Kidney epithelial cell (primary cell): ENCODE results near the gene KCTD1. TPM values are rescaled to one million over a fixed set of nuclear protein-coding genes. Genes with fewer than 3 reads are reported as not detected.
A peak's percentile ranks its signal among the peaks of the same experiment; 100 is the strongest.

Source experiments
- DNase-seq: peaks from one replicate; pipeline ENCODE4 v3.0.0-alpha.2; 2010; ENCODE audit warnings: low read depth
- H3K27me3 ChIP-seq: 2 replicates; pipeline ENCODE4 v1.6.0; 2011; ENCODE audit warnings: low read length; ENCODE audit not compliant: control insufficient read depth, insufficient read depth
- H3K36me3 ChIP-seq: 2 replicates; pipeline ENCODE4 v1.5.1; 2011; ENCODE audit warnings: low read length; ENCODE audit not compliant: control insufficient read depth, insufficient read depth
- H3K4me3 ChIP-seq: 2 replicates; pipeline ENCODE4 v1.5.1; 2011; ENCODE audit warnings: low read depth, mild to moderate bottlenecking, control low read depth, low read length
- total RNA-seq: library from RNA; depleted of rRNA; stranded (reverse); fragments of >200 nt; gene quantifications from 2 replicates; pipeline ENCODE4 v1.2.3, GENCODE V29; 2015
- TF ChIP-seq, protein P1 (sequence below): IDR thresholded peaks from 2 replicates; pipeline ENCODE4 v1.5.1; 2011; ENCODE audit warnings: mild to moderate bottlenecking, moderate library complexity, low read length, control low read depth, inconsistent platforms; ENCODE audit not compliant: insufficient read depth, poor library complexity, severe bottlenecking

Gene KCTD1
- total RNA-seq, 1 donor from 2014 or later, result 30.5 TPM

DNA sequence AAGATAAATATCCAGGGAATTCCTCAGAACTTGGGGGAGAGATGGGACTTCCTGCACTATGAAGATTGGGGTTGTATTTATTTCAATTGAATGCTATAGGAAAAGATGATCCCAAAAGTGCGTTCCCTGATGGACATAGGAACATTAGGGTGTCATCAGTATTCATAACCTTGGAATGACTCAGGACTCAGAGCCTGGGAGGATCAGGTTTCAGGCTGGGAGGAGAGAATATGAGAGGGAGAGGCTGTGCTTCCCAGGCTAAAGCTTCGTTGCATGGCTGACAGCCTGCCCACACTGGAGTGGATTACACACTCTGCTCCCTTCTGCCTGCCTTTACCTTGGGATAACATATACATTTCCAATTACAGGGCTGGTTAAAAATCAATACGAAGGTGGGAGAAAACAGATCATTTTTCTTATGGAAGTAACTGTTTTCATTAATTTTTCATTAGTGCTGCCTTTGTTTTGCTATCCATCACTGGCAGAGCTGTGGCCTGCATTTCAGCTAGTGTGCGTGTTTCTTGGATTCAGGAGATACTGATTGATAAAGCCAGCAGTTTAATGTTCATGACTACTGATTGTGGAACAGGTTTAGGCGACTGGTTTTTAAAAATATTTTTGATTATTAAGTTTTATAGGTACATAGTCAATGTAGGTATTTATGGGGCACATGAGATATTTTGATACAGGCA, 118.7 kb downstream of the KCTD1 start:
- no peak overlapping the region for H3K4me3 ChIP-seq
- no peaks in the 10 kb centered on the region for H3K27me3 ChIP-seq
- H3K36me3 ChIP-seq, result no peaks in the 10 kb centered on the region
- DNase-seq, result peak; percentile 67
- TF ChIP-seq, protein P1, sequence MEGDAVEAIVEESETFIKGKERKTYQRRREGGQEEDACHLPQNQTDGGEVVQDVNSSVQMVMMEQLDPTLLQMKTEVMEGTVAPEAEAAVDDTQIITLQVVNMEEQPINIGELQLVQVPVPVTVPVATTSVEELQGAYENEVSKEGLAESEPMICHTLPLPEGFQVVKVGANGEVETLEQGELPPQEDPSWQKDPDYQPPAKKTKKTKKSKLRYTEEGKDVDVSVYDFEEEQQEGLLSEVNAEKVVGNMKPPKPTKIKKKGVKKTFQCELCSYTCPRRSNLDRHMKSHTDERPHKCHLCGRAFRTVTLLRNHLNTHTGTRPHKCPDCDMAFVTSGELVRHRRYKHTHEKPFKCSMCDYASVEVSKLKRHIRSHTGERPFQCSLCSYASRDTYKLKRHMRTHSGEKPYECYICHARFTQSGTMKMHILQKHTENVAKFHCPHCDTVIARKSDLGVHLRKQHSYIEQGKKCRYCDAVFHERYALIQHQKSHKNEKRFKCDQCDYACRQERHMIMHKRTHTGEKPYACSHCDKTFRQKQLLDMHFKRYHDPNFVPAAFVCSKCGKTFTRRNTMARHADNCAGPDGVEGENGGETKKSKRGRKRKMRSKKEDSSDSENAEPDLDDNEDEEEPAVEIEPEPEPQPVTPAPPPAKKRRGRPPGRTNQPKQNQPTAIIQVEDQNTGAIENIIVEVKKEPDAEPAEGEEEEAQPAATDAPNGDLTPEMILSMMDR, result no peak

DNA sequence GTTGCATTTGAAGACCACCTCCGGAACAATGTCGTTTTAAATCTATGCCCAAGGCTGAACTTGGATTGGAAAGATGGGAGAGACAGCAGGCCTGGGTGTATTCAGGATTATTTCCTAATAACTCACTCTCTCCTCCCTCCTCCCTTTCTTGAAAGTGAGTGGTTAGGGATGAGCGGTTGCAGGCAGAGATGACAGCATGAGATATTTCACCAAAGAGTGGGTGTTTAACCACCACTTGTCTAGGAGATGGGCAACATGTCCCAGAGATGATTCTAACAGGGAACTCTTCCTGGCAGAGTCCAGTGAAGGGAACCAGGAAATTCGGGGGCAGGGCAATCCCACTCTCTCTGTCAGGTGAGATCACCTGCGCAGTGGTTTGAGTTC, 123.2 kb downstream of the KCTD1 start:
- TF ChIP-seq, protein P1, result no peak
- no peaks in the 10 kb centered on the region for H3K36me3 ChIP-seq
- peak; percentile 42 for DNase-seq
- H3K4me3 ChIP-seq, result no peak overlapping the region
- no peaks in the 10 kb centered on the region for H3K27me3 ChIP-seq

GRCh38 chr18:26424428-26425147, 123.8 kb downstream of the KCTD1 start:
- no peak for DNase-seq
- TF ChIP-seq, protein P1, result no peak
- H3K27me3 ChIP-seq, result no peaks in the 10 kb centered on the region
- no peaks in the 10 kb centered on the region for H3K36me3 ChIP-seq
- H3K4me3 ChIP-seq, result no peak overlapping the region

GRCh38 chr18:26422472-26423162, 125.7 kb downstream of the KCTD1 start:
- no peak for DNase-seq
- H3K27me3 ChIP-seq, result no peaks in the 10 kb centered on the region
- H3K4me3 ChIP-seq, result no peak overlapping the region
- no peaks in the 10 kb centered on the region for H3K36me3 ChIP-seq
- TF ChIP-seq, protein P1, result no peak

- TF ChIP-seq, protein P1, result no peak
Observed at GRCh38 chr18:26421931-26422330, 126.4 kb downstream of the KCTD1 start.

More at GRCh38 chr18:26421931-26422330, 126.4 kb downstream of the KCTD1 start:
- Histone ChIP-seq H3K36me3 (no peaks in the 10 kb centered on the region), H3K4me3 (no peak overlapping the region), H3K27me3 (no peaks in the 10 kb centered on the region)
- no peak for DNase-seq
